ENCODE measurements around the gene PRX.

DNA sequence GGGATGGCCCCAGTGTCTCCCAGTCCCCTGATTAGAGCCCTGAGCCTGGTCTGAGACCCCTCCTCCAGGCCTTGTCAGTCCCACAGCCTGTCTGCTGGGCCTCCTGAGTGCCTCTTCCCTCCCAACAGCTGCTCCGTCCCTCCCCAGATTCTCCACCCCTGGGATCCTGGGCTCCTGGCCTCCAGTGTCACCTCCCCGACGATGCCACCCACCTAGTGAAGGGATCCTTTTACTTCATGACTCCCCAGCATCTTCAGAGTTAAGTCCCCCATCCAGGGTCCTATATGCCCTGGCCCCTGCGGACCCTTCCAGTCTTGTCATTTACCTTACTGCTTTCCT, 4.4 kb upstream of the PRX start:
- TF ChIP-seq POLR2A (IDR thresholded peaks at IDR 0.05; ENCODE audit: insufficient read depth in 1 of 2, low read depth in 2 of 2, low read length in 2 of 2) (no peak), GABPB1 (CRISPR knock-in tag; IDR thresholded peaks at IDR 0.05) (no peak), POLR2AphosphoS5 (IDR thresholded peaks at IDR 0.05; ENCODE audit: low read depth, low read length) (no peak), SUZ12 (IDR thresholded peaks at IDR 0.05; ENCODE audit: low read depth, low read length) (no peak)
- TF ChIP-seq, protein P1, sequence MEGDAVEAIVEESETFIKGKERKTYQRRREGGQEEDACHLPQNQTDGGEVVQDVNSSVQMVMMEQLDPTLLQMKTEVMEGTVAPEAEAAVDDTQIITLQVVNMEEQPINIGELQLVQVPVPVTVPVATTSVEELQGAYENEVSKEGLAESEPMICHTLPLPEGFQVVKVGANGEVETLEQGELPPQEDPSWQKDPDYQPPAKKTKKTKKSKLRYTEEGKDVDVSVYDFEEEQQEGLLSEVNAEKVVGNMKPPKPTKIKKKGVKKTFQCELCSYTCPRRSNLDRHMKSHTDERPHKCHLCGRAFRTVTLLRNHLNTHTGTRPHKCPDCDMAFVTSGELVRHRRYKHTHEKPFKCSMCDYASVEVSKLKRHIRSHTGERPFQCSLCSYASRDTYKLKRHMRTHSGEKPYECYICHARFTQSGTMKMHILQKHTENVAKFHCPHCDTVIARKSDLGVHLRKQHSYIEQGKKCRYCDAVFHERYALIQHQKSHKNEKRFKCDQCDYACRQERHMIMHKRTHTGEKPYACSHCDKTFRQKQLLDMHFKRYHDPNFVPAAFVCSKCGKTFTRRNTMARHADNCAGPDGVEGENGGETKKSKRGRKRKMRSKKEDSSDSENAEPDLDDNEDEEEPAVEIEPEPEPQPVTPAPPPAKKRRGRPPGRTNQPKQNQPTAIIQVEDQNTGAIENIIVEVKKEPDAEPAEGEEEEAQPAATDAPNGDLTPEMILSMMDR (CRISPR knock-in tag; IDR thresholded peaks at IDR 0.05): no peak

Data from HepG2 (cell line).